A549 (cell line): ENCODE data around the gene PRKCE. TPM values are rescaled to one million over a fixed set of nuclear protein-coding genes. Genes with fewer than 3 reads are reported as not detected.
A peak's percentile ranks its signal among the peaks of the same experiment; 100 is the strongest.

Experiments
- ATAC-seq, 2 experiments: fragments of 200-7000 bp in 1 of 2; fragments of >200 bp in 1 of 2; cut with Nextera tagmentation in 1 of 2; cut with Tn5 transposase in 1 of 2; 3 replicates each; pipeline versions ENCODE4 v1.8.0 to v1.9.1; 2018 to 2020; ENCODE audit warnings: mild to moderate bottlenecking in 1 of 2, moderate library complexity in 1 of 2
- CTCF ChIA-PET: fragments of 300-600 bp; sonication (Branson Sonifier 250); formaldehyde crosslinking; extraction: SDS; loops from one replicate; lab custom pipeline; 2021; ENCODE audit warnings: antibody characterized with exemption, inconsistent platforms; lab: Yijun Ruan, JAX
- POLR2A ChIA-PET: fragments of 350-600 bp; formaldehyde crosslinking; extraction: SDS; loops from one replicate; lab custom pipeline; 2021; ENCODE audit warnings: antibody characterized with exemption, inconsistent platforms; lab: Yijun Ruan, JAX
- DNase-seq, 2 experiments: peaks; one replicate each; pipeline versions ENCODE4 v3.0.0 to v3.0.0-alpha.2; 2011 to 2016; ENCODE audit warnings: low read depth in 1 of 2, low spot score in 1 of 2
- FAIRE-seq: peaks from 2 replicates; lab custom pipeline; 2011; peaks lifted over from hg19 to GRCh38; lab: Jason Lieb, UNC
- H3K27ac ChIP-seq, 2 experiments: fragments of >200 bp; sonication (Bioruptor Twin); formaldehyde crosslinking; 3 replicates each; pipeline ENCODE4 v1.5.1; 2016 to 2017
- H3K4me1 ChIP-seq: fragments of >200 bp; sonication (Bioruptor Twin); formaldehyde crosslinking; 3 replicates; pipeline ENCODE4 v1.6.1; 2016
- H3K4me2 ChIP-seq: fragments of >200 bp; sonication (Bioruptor Twin); formaldehyde crosslinking; 3 replicates; pipeline ENCODE4 v1.6.1; 2016
- H3K4me3 ChIP-seq: fragments of >200 bp; sonication (Bioruptor Twin); formaldehyde crosslinking; 3 replicates; pipeline ENCODE4 v1.5.1; 2016
- H3K9me3 ChIP-seq: fragments of >200 bp; sonication (Bioruptor Twin); formaldehyde crosslinking; 3 replicates; pipeline ENCODE4 v1.6.1; 2016
- CEBPB ChIP-seq, 2 experiments: fragments of >200 bp in 1 of 2; sonication (Bioruptor Twin) in 1 of 2; formaldehyde crosslinking in 1 of 2; IDR thresholded peaks; 2 replicates each; pipeline ENCODE4 v1.6.1; 2012 to 2016
- CHD2 ChIP-seq: fragments of 150-350 bp; IDR thresholded peaks from 2 replicates; pipeline ENCODE4 v1.6.1; 2014; ENCODE audit warnings: low read length; ENCODE audit not compliant: partially characterized antibody
- CHD4 ChIP-seq: fragments of 200-600 bp; sonication (generic); IDR thresholded peaks from 2 replicates; pipeline ENCODE4 v1.6.1; 2016; ENCODE audit warnings: antibody characterized with exemption, mild to moderate bottlenecking, borderline replicate concordance
- EHF ChIP-seq: fragments of 250-450 bp; sonication (Bioruptor Pico); IDR thresholded peaks from 2 replicates; pipeline ENCODE4 v1.5.0; 2020; ENCODE audit warnings: mild to moderate bottlenecking
- EHMT2 ChIP-seq: fragments of 200-600 bp; sonication (generic); IDR thresholded peaks from 2 replicates; pipeline ENCODE4 v1.6.1; 2016; ENCODE audit warnings: antibody characterized with exemption, low read depth, mild to moderate bottlenecking, moderate library complexity
- ELK1 ChIP-seq: fragments of 150-350 bp; IDR thresholded peaks from 2 replicates; pipeline ENCODE4 v1.6.1; 2014; ENCODE audit warnings: low read depth, mild to moderate bottlenecking, low read length
- ESRRA ChIP-seq: fragments of 150-350 bp; IDR thresholded peaks from 2 replicates; pipeline ENCODE4 v1.6.1; 2014; ENCODE audit warnings: mild to moderate bottlenecking, low read length, borderline replicate concordance
- FOSB ChIP-seq: fragments of 250-450 bp; sonication (Bioruptor Pico); IDR thresholded peaks from 2 replicates; pipeline ENCODE4 v1.5.0; 2020; ENCODE audit warnings: mild to moderate bottlenecking, moderate library complexity
- FOSL2 ChIP-seq, 2 experiments: fragments of 450-650 bp in 1 of 2; fragments of >200 bp in 1 of 2; sonication (Bioruptor Twin) in 1 of 2; formaldehyde crosslinking; IDR thresholded peaks; 2 replicates each; pipeline versions ENCODE4 v1.5.0 to v1.6.1; 2016 to 2020; ENCODE audit warnings: mild to moderate bottlenecking in 1 of 2, moderate library complexity in 1 of 2
- FOXS1 ChIP-seq: fragments of 250-450 bp; sonication (Bioruptor Pico); IDR thresholded peaks from 2 replicates; pipeline ENCODE4 v1.5.0; 2020; ENCODE audit warnings: mild to moderate bottlenecking, moderate library complexity
- HEYL ChIP-seq: fragments of 250-450 bp; sonication (Bioruptor Pico); IDR thresholded peaks from 2 replicates; pipeline ENCODE4 v1.8.0; 2021; ENCODE audit warnings: mild to moderate bottlenecking, moderate library complexity
- HOXB13 ChIP-seq: fragments of 250-450 bp; sonication (Bioruptor Pico); IDR thresholded peaks from 2 replicates; pipeline ENCODE4 v1.5.0; 2020; ENCODE audit warnings: low read depth, mild to moderate bottlenecking, moderate library complexity
- JUN ChIP-seq, 2 experiments: fragments of >200 bp; sonication (Bioruptor Twin); formaldehyde crosslinking; IDR thresholded peaks; 2 replicates in 1 of 2; 3 replicates in 1 of 2; pipeline ENCODE4 v1.6.1; 2016 to 2017
- JUNB ChIP-seq: fragments of >200 bp; sonication (Bioruptor Twin); formaldehyde crosslinking; IDR thresholded peaks from 2 replicates; pipeline ENCODE4 v1.6.1; 2016
- KDM1A ChIP-seq: fragments of 200-600 bp; sonication (generic); IDR thresholded peaks from 2 replicates; pipeline ENCODE4 v1.6.1; 2016; ENCODE audit warnings: low read depth, mild to moderate bottlenecking
- MAFK ChIP-seq: fragments of 450-650 bp; IDR thresholded peaks from 2 replicates; pipeline ENCODE4 v1.6.1; 2014; ENCODE audit not compliant: partially characterized antibody
- MYC ChIP-seq: IDR thresholded peaks from 2 replicates; pipeline ENCODE4 v1.6.1; 2012; ENCODE audit warnings: mild to moderate bottlenecking, inconsistent platforms, low read length, improper control_type of control experiment, borderline replicate concordance
- NPAS2 ChIP-seq: fragments of 250-450 bp; sonication (Bioruptor Pico); IDR thresholded peaks from 2 replicates; pipeline ENCODE4 v1.8.0; 2022; ENCODE audit warnings: mild to moderate bottlenecking, moderate library complexity, borderline replicate concordance
- NR3C1 ChIP-seq: fragments of >200 bp; sonication (Bioruptor Twin); formaldehyde crosslinking; IDR thresholded peaks from 3 replicates; pipeline ENCODE4 v1.6.1; 2017
- POLR2A ChIP-seq: IDR thresholded peaks from 2 replicates; pipeline ENCODE4 v1.6.1; 2012; ENCODE audit warnings: mild to moderate bottlenecking, low read length
- POLR2AphosphoS2 ChIP-seq: conservative IDR thresholded peaks from 2 replicates; pipeline ENCODE4 v1.6.1; 2012; ENCODE audit warnings: low read length, improper control_type of control experiment, inconsistent platforms
- RAD21 ChIP-seq, 2 experiments: fragments of >200 bp in 1 of 2; sonication (Bioruptor Twin) in 1 of 2; formaldehyde crosslinking in 1 of 2; IDR thresholded peaks in 1 of 2; conservative IDR thresholded peaks in 1 of 2; 2 replicates in 1 of 2; 3 replicates in 1 of 2; pipeline ENCODE4 v1.6.1; 2012 to 2018; ENCODE audit warnings: inconsistent platforms in 1 of 2
- RARB ChIP-seq: fragments of 250-450 bp; sonication (Bioruptor Pico); IDR thresholded peaks from 2 replicates; pipeline ENCODE4 v1.8.0; 2021; ENCODE audit warnings: mild to moderate bottlenecking, moderate library complexity
- SREBF2 ChIP-seq: fragments of 450-650 bp; IDR thresholded peaks from 2 replicates; pipeline ENCODE4 v1.6.1; 2014; ENCODE audit warnings: mild to moderate bottlenecking, moderate library complexity
- TFCP2L1 ChIP-seq: fragments of 250-450 bp; sonication (Bioruptor Pico); IDR thresholded peaks from 2 replicates; pipeline ENCODE4 v1.5.0; 2021; ENCODE audit warnings: mild to moderate bottlenecking
- ZSCAN20 ChIP-seq: fragments of 250-450 bp; sonication (Bioruptor Pico); IDR thresholded peaks from 2 replicates; pipeline ENCODE4 v1.8.0; 2022; ENCODE audit warnings: mild to moderate bottlenecking, moderate library complexity
- WGBS: methylation state at CpG from one replicate; pipeline ENCODE4 v1.1.6; 2017; ENCODE audit errors: missing lambda C conversion rate; 5-methylcytosine and 5-hydroxymethylcytosine counted together
- polyA plus RNA-seq, 4 experiments: library from polyadenylated mRNA; depleted of rRNA in 3 of 4; stranded (reverse); fragments of >200 nt; fragmentation: RNase III in 1 of 4; extraction: RNeasy Plus Mini Kit Qiagen cat#74134 plus additional on column Dnase treatment in 1 of 4; gene quantifications; 2 replicates in 3 of 4; 3 replicates in 1 of 4; pipeline ENCODE4 v1.2.3, GENCODE V29; 2011 to 2017
- TF ChIP-seq, protein P1 (sequence below): fragments of 250-450 bp; sonication (Bioruptor Pico); IDR thresholded peaks from 2 replicates; pipeline ENCODE4 v1.5.0; 2020; ENCODE audit warnings: low read depth, mild to moderate bottlenecking, moderate library complexity
- TF ChIP-seq, protein P2 (sequence below): IDR thresholded peaks from 2 replicates; pipeline ENCODE4 v1.6.1; 2012
- TF ChIP-seq, protein P3 (sequence below): IDR thresholded peaks from 2 replicates; pipeline ENCODE4 v1.6.1; 2012
- TF ChIP-seq, protein P4 (sequence below): fragments of >200 bp; sonication (Bioruptor Twin); formaldehyde crosslinking; IDR thresholded peaks from 3 replicates; pipeline ENCODE4 v1.6.1; 2016

Gene PRKCE
- polyA plus RNA-seq, 2 of the 4 experiments (the other 2 are of a cell fraction): 11.5 to 12.0 TPM

GRCh38 chr2:46164529-46165301 is 513.2 kb downstream of the PRKCE start (continued):
- peak; percentile 53; the same call in 1 of the 2 replicates for TF ChIP-seq FOSL2 (IDR thresholded peaks at IDR 0.05)
- peak; percentile 69 for TF ChIP-seq FOSL2 (CRISPR knock-in tag; IDR thresholded peaks at IDR 0.05)
- TF ChIP-seq CHD4: no peak
- TF ChIP-seq, protein P1, sequence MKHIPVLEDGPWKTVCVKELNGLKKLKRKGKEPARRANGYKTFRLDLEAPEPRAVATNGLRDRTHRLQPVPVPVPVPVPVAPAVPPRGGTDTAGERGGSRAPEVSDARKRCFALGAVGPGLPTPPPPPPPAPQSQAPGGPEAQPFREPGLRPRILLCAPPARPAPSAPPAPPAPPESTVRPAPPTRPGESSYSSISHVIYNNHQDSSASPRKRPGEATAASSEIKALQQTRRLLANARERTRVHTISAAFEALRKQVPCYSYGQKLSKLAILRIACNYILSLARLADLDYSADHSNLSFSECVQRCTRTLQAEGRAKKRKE (CRISPR knock-in tag): no peak
- no peak for TF ChIP-seq TFCP2L1 (CRISPR knock-in tag)
- TF ChIP-seq MAFK: no peak
- no peak for TF ChIP-seq EHMT2
- peak in 1 of 2 experiments; percentile 7; a peak in 1 of 4 replicates for TF ChIP-seq CEBPB (IDR thresholded peaks at IDR 0.05)
- TF ChIP-seq JUN (IDR thresholded peaks at IDR 0.05): peak in 1 of 2 experiments; percentile 7; a peak in 3 of 5 replicates
- TF ChIP-seq EHF: no peak
- TF ChIP-seq, protein P2, sequence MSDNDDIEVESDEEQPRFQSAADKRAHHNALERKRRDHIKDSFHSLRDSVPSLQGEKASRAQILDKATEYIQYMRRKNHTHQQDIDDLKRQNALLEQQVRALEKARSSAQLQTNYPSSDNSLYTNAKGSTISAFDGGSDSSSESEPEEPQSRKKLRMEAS: peak; percentile 44; the same call in 1 of the 2 replicates
- peak in 1 of 2 experiments; percentile 42; a peak in 4 of 5 replicates for TF ChIP-seq RAD21 (conservative IDR thresholded peaks at IDR 0.05 in 1 of 2, IDR thresholded peaks at IDR 0.05 in 1 of 2)
- no peak for TF ChIP-seq ELK1
- TF ChIP-seq CHD2: no peak

DNA sequence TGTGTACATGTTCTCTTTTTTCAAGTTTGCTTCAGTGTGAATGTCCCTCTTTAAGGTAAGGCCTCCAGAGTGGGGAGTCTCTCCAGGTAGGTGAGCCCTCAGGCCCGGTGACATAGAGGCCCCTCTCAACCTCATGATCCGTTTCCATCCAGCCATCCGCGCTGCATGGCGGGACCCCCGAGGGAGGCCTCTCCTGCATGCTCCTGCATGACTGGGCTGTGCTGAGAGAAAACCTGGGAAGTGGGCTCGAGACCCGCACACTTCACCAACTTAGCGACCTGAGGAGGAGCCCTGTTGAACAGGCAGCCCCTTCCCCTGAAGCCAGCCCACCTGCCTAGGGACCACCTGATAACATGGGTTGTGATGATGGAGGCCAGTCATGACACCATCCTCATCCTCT is 514.4 kb downstream of the PRKCE start:
- no peak for FAIRE-seq
- Histone ChIP-seq H3K4me1 (peaks cover 89% of the 10 kb centered on the region), H3K27ac (peak overlapping the region; percentile 85 to 89), H3K4me2 (peak overlapping the region; percentile 72; the same call in 2 of the 3 replicates), H3K9me3 (no peaks in the 10 kb centered on the region), H3K4me3 (no peak overlapping the region)
- WGBS: 95% methylated on average over 8 of the region's 9 CpGs
- ATAC-seq: no peak
- ChIA-PET POLR2A (no interaction called here), CTCF (interaction anchor here (1.6 kb wide), 2 partner anchors 12 to 39 kb away, joined by 3 read pairs; no protein-coding TSS in a partner anchor)
- TF ChIP-seq NPAS2: no peak
- TF ChIP-seq MYC: no peak
- TF ChIP-seq POLR2AphosphoS2: no peak
- DNase-seq: no peak

- Histone ChIP-seq H3K9me3 (no peaks in the 10 kb centered on the region), H3K27ac (peak overlapping the region; percentile 34 to 89; a peak in 5 of 6 replicates), H3K4me1 (peaks cover 92% of the 10 kb centered on the region), H3K4me3 (no peak overlapping the region)
- DNase-seq (no peak), FAIRE-seq (no peak)
- ChIA-PET CTCF (interaction anchor here (1.0 to 2.2 kb wide), 3 partner anchors 35 to 198 kb away, joined by 3 to 11 read pairs (median 4); no protein-coding TSS in a partner anchor), POLR2A (no interaction called here)
- 96% methylated on average over 6 of the region's 9 CpGs for WGBS
- TF ChIP-seq FOSB (CRISPR knock-in tag) (no peak), NR3C1 (no peak), ESRRA (no peak), ELK1 (no peak), SREBF2 (no peak), HOXB13 (CRISPR knock-in tag) (no peak), FOXS1 (no peak), HEYL (CRISPR knock-in tag) (no peak), RARB (no peak), KDM1A (no peak), JUNB (no peak), ZSCAN20 (CRISPR knock-in tag) (no peak), POLR2A (no peak)
- TF ChIP-seq, protein P3, sequence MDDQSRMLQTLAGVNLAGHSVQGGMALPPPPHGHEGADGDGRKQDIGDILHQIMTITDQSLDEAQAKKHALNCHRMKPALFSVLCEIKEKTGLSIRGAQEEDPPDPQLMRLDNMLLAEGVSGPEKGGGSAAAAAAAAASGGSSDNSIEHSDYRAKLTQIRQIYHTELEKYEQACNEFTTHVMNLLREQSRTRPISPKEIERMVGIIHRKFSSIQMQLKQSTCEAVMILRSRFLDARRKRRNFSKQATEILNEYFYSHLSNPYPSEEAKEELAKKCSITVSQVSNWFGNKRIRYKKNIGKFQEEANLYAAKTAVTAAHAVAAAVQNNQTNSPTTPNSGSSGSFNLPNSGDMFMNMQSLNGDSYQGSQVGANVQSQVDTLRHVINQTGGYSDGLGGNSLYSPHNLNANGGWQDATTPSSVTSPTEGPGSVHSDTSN: no peak
- TF ChIP-seq, protein P4, sequence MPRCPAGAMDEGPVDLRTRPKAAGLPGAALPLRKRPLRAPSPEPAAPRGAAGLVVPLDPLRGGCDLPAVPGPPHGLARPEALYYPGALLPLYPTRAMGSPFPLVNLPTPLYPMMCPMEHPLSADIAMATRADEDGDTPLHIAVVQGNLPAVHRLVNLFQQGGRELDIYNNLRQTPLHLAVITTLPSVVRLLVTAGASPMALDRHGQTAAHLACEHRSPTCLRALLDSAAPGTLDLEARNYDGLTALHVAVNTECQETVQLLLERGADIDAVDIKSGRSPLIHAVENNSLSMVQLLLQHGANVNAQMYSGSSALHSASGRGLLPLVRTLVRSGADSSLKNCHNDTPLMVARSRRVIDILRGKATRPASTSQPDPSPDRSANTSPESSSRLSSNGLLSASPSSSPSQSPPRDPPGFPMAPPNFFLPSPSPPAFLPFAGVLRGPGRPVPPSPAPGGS: no peak
- TF ChIP-seq, all 56 proteins: peak for 0
- peak overlapping the region; percentile 4; the same call in 1 of the 3 replicates for H3K4me2 ChIP-seq
- no peak for ATAC-seq
These were observed 515.9 kb downstream of the PRKCE start for GRCh38 chr2:46167406-46167805.
